ENCODE measurements around the gene CEP95.
"Not testable (repeated sequence)": the region's sequence is repeated elsewhere in the genome, so short reads cannot be mapped to it uniquely, and the experiment has no call there.

Gene CEP95

DNA sequence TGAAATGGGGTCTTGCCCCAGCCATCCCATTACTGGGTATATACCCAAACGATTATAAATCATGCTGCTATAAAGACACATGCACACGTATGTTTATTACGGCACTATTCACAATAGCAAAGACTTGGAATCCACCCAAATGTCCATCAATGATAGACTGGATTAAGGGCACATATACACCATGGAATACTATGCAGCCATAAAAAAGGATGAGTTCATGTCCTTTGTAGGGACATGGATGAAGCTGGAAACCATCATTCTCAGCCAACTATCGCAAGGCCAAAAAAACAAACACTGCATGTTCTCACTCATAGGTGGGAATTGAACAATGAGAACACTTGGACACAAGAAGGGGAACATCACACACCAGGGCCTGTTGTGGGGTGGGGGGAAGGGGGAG is 70.2 kb downstream of the CEP95 start:
- DNase-seq = not testable (repeated sequence)

DNA sequence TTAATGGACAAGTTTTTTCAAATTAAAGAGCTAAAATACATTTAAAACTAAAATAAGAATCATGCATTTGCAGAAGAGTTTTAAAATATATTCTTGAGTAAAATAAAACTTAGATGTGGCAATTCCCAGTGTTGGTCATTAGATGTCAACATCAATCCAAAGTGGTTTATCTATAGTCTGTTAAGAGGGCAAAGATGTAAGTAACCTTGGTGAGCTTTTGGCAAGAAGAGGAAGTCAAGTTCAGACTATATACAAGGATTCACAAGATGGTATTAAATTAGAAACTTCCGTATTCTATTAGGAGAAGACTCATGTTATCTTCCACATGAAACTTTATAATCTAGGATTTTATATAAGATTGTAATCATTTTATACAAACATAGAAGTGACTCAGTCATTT is 73.1 kb downstream of the CEP95 start:
- DNase-seq = no peak

DNA sequence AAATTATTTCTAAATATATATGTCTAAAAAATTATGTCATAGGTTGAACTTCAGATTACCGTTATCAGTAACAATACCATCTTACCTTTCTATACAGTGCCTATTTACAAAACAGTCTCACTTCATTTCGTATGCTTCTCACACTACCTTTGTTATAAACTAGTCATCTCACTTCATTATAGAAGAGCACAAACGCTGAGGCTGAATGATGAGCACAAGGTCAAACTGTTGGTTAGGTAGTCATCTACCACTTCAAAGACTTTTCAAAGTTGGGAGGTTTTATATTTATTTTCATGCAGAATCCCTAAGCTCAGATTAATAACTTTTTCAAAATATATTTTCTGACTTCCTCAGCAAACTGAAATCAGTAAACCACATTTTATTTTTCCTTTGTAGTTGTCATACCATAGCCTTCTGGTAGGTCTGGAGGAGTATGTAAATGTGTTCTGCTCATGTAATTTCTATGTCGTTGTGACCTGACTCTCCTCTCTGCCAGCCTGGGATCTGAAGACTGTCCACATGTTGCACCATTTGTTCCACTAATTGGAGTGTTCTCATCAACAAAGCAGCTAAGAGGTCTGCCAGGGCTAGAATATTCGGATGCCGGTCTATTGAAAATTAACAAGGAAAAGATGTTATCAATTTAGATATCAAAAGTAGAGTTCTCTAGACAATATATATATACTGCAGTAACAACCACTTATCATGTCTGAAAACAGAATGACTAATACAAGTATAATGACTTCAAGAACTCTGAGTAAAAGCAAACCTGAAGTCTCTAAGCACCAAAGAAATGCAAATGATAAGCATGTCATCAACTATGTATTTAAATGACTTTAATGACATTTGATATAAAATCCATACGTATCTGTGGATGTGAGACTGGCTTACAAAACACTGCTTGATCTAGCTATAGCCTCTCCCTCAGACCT is 73.9 kb downstream of the CEP95 start:
- peak; percentile 51 for DNase-seq

DNA sequence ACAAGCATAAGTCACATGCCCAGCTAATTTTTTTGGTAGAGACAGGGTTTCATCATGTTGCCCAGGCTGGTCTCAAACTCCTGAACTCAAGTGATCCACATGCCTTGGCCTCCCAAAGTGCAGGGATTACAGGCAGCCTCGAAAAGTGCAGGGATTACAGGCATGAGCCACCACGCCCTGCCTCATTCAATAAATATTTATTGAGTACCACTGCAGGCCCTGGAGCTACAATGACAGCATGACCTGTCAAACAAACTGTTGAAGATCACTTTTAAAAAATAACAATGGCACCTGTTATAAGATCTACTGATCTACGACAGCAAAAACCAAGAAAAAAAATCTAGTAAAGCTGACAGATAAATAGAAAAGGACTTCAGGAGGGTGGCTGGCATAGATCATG is 76.3 kb downstream of the CEP95 start:
- DNase-seq = no peak

DNA sequence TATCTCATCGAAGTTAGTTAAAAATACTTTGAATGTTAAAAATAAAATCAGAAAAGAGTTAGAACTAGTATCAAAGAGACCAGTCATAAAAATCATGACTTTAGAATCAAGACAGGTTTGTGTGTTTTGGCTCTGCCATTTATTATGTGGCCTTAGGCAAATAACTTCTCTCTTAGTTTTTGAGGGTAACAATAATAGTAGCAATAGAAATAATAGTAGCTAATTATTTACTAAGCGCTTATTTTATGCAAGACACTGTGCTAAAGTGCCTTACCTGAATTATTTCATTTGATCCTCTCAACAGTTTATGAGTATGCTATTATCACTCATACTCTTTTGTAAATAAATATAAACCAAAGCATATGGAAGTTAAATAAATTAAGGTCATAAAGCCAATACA is 78.4 kb downstream of the CEP95 start:
- DNase-seq = no peak
